Measurements from ENCODE around the gene CDK3. TPM values are rescaled to one million over a fixed set of nuclear protein-coding genes. Genes with fewer than 3 reads are reported as not detected.

CDK3 gene
- total RNA-seq, 2 experiments from 2014 or later: 7.3 to 12.8 TPM

GRCh38 chr17:76053246-76054111 is 52.8 kb downstream of the CDK3 start:
- Histone ChIP-seq H3K4me1 (ENCODE audit: insufficient read depth, low read length, poor library complexity, severe bottlenecking) (peaks cover 19% of the 10 kb centered on the region), H3K4me3 (ENCODE audit: low read depth, low read length, poor library complexity, severe bottlenecking) (no peak overlapping the region), H2AFZ (ENCODE audit: low read length) (no peak overlapping the region), H4K20me1 (ENCODE audit: insufficient read depth, low read length) (no peaks in the 10 kb centered on the region), H3K79me2 (ENCODE audit: insufficient read depth, low read depth, low read length) (no peaks in the 10 kb centered on the region), H3K4me2 (ENCODE audit: low read length) (no peak overlapping the region), H3K9me3 (ENCODE audit: low read length) (no peaks in the 10 kb centered on the region), H3K9me2 (ENCODE audit: insufficient read depth, low read length) (no peaks in the 10 kb centered on the region), H3K36me3 (ENCODE audit: insufficient read depth, low read length) (peaks cover 94% of the 10 kb centered on the region), H3K27ac (ENCODE audit: low read depth, low read length, poor library complexity, severe bottlenecking) (no peak overlapping the region)
- no peak for DNase-seq (ENCODE audit: low spot score)
- ChIA-PET POLR2A (interaction anchor here (0.6 to 1.5 kb wide), 3 partner anchors 10 to 451 kb away, joined by 3 to 11 read pairs (median 4); no protein-coding TSS in a partner anchor), CTCF (ENCODE audit: unreplicated experiment) (no interaction called here)
- intact Hi-C loops (cut with micrococcal nuclease; ENCODE audit: unreplicated experiment): no loop called here
- no peak for TF ChIP-seq CTCF (conservative IDR thresholded peaks at IDR 0.05; ENCODE audit: low read length)
- no peak for TF ChIP-seq EZH2phosphoT487 (IDR thresholded peaks at IDR 0.05; ENCODE audit: borderline replicate concordance, low read depth, low read length)
- BruUV-seq (replicated peaks): TSS peak; percentile 17

- Histone ChIP-seq H3K36me3 (ENCODE audit: insufficient read depth, low read length) (peaks cover 94% of the 10 kb centered on the region), H3K4me1 (ENCODE audit: insufficient read depth, low read length, poor library complexity, severe bottlenecking) (peaks cover 13% of the 10 kb centered on the region), H3K27ac (ENCODE audit: low read depth, low read length, poor library complexity, severe bottlenecking) (no peak overlapping the region), H4K20me1 (ENCODE audit: insufficient read depth, low read length) (no peaks in the 10 kb centered on the region), H3K79me2 (ENCODE audit: insufficient read depth, low read depth, low read length) (no peaks in the 10 kb centered on the region), H3K4me2 (ENCODE audit: low read length) (no peak overlapping the region), H3K4me3 (ENCODE audit: low read depth, low read length, poor library complexity, severe bottlenecking) (no peak overlapping the region), H3K9me3 (ENCODE audit: low read length) (no peaks in the 10 kb centered on the region), H2AFZ (ENCODE audit: low read length) (no peak overlapping the region), H3K9me2 (ENCODE audit: insufficient read depth, low read length) (no peaks in the 10 kb centered on the region)
- intact Hi-C loops (cut with micrococcal nuclease; ENCODE audit: unreplicated experiment): no loop called here
- TF ChIP-seq EZH2phosphoT487 (IDR thresholded peaks at IDR 0.05; ENCODE audit: borderline replicate concordance, low read depth, low read length): no peak
- no peak for TF ChIP-seq CTCF (conservative IDR thresholded peaks at IDR 0.05; ENCODE audit: low read length)
- DNase-seq (ENCODE audit: low spot score): no peak
- POLR2A ChIA-PET: interaction anchor here (1.5 kb wide), 1 partner anchor 9 kb away, joined by 11 read pairs; no protein-coding TSS in a partner anchor
- CTCF ChIA-PET (ENCODE audit: unreplicated experiment): no interaction called here
- no TSS peak for BruUV-seq (replicated peaks)
Measured at GRCh38 chr17:76054112-76054476, 53.4 kb downstream of the CDK3 start.

Other genes starting within 250 kb of the CDK3 start
- gene GALK1, start 235.7 kb upstream of the CDK3 start, total RNA-seq (2014; rRNA removed; shearing (Covaris generic)): 88.2 and 99.4 TPM in 2 replicates
- 74.8 and 76.5 TPM in 2 replicates for gene GALK1, start 235.7 kb upstream of the CDK3 start, total RNA-seq (2022)
- gene UNK, start 216.0 kb upstream of the CDK3 start, total RNA-seq (2014; rRNA removed; shearing (Covaris generic)): 41.5 and 44.0 TPM in 2 replicates
- gene UNK, start 216.0 kb upstream of the CDK3 start, total RNA-seq (2022): 67.6 and 77.3 TPM in 2 replicates
- 7.1 and 8.0 TPM in 2 replicates for gene UNC13D, start 156.5 kb upstream of the CDK3 start, total RNA-seq (2014; rRNA removed; shearing (Covaris generic))
- gene UNC13D, start 156.5 kb upstream of the CDK3 start, total RNA-seq (2022): 12.2 and 17.8 TPM in 2 replicates
- 24.1 and 29.9 TPM in 2 replicates for gene WBP2, start 145.5 kb upstream of the CDK3 start, total RNA-seq (2014; rRNA removed; shearing (Covaris generic))
- 117 and 123 TPM in 2 replicates for gene WBP2, start 145.5 kb upstream of the CDK3 start, total RNA-seq (2022)
- 32.7 and 41.9 TPM in 2 replicates for gene TRIM47, start 122.3 kb upstream of the CDK3 start, total RNA-seq (2014; rRNA removed; shearing (Covaris generic))
- 21.6 and 25.9 TPM in 2 replicates for gene TRIM47, start 122.3 kb upstream of the CDK3 start, total RNA-seq (2022)
- 45.0 and 54.2 TPM in 2 replicates for gene TRIM65, start 103.9 kb upstream of the CDK3 start, total RNA-seq (2014; rRNA removed; shearing (Covaris generic))
- 60.4 and 62.9 TPM in 2 replicates for gene TRIM65, start 103.9 kb upstream of the CDK3 start, total RNA-seq (2022)
- gene MRPL38, start 96.0 kb upstream of the CDK3 start, total RNA-seq (2014; rRNA removed; shearing (Covaris generic)): 91.9 and 112 TPM in 2 replicates
- 175 and 198 TPM in 2 replicates for gene MRPL38, start 96.0 kb upstream of the CDK3 start, total RNA-seq (2022)
- gene FBF1, start 59.8 kb upstream of the CDK3 start, total RNA-seq (2014; rRNA removed; shearing (Covaris generic)): 34.6 and 38.7 TPM in 2 replicates
- 47.8 and 47.9 TPM in 2 replicates for gene FBF1, start 59.8 kb upstream of the CDK3 start, total RNA-seq (2022)
- 12.3 and 22.6 TPM in 2 replicates for gene ACOX1, start 21.7 kb upstream of the CDK3 start, total RNA-seq (2014; rRNA removed; shearing (Covaris generic))
- gene ACOX1, start 21.7 kb upstream of the CDK3 start, total RNA-seq (2022): 30.2 and 34.6 TPM in 2 replicates
- 17.6 and 22.5 TPM in 2 replicates for gene TEN1, start 21.6 kb upstream of the CDK3 start, total RNA-seq (2014; rRNA removed; shearing (Covaris generic))
- 18.2 and 22.5 TPM in 2 replicates for gene TEN1, start 21.6 kb upstream of the CDK3 start, total RNA-seq (2022)
- 5.6 and 9.9 TPM in 2 replicates for gene EVPL, start 26.5 kb downstream of the CDK3 start, total RNA-seq (2014; rRNA removed; shearing (Covaris generic))
- 5.1 and 6.9 TPM in 2 replicates for gene EVPL, start 26.5 kb downstream of the CDK3 start, total RNA-seq (2022)
- 53.5 and 54.0 TPM in 2 replicates for gene SRP68, start 71.7 kb downstream of the CDK3 start, total RNA-seq (2014; rRNA removed; shearing (Covaris generic))
- 199 and 200 TPM in 2 replicates for gene SRP68, start 71.7 kb downstream of the CDK3 start, total RNA-seq (2022)
- not detected in 2 replicates for gene GALR2, start 73.9 kb downstream of the CDK3 start, total RNA-seq (2014; rRNA removed; shearing (Covaris generic))
- gene GALR2, start 73.9 kb downstream of the CDK3 start, total RNA-seq (2022): 0.63 TPM in 1 of 2 replicates, not detected in the other
- 0.76 TPM in 1 of 2 replicates, not detected in the other for gene ZACN, start 78.3 kb downstream of the CDK3 start, total RNA-seq (2014; rRNA removed; shearing (Covaris generic))
- gene ZACN, start 78.3 kb downstream of the CDK3 start, total RNA-seq (2022): 0.33 and 1.2 TPM in 2 replicates
- gene EXOC7, start 102.9 kb downstream of the CDK3 start, total RNA-seq (2014; rRNA removed; shearing (Covaris generic)): 118 and 122 TPM in 2 replicates
- gene EXOC7, start 102.9 kb downstream of the CDK3 start, total RNA-seq (2022): 173 and 175 TPM in 2 replicates
- not detected in 2 replicates for gene FOXJ1, start 140.4 kb downstream of the CDK3 start, total RNA-seq (2014; rRNA removed; shearing (Covaris generic))
- gene FOXJ1, start 140.4 kb downstream of the CDK3 start, total RNA-seq (2022): not detected in 2 replicates
- gene RNF157, start 239.6 kb downstream of the CDK3 start, total RNA-seq (2014; rRNA removed; shearing (Covaris generic)): 0.21 and 0.28 TPM in 2 replicates
- gene RNF157, start 239.6 kb downstream of the CDK3 start, total RNA-seq (2022): 0.70 and 1.3 TPM in 2 replicates